Vagina (tissue), 2 donors: ENCODE measurements around the gene SLC39A3.

Source experiments
- POLR2A ChIP-seq, 2 donors: fragments of 450-650 bp; IDR thresholded peaks; one replicate each; pipeline ENCODE4 v1.6.1; 2017; ENCODE audit warnings: antibody characterized with exemption in 2 of 2, mild to moderate bottlenecking in 2 of 2, moderate library complexity in 2 of 2
- POLR2AphosphoS5 ChIP-seq, 2 donors: sonication (generic); formaldehyde crosslinking; IDR thresholded peaks; one replicate each; pipeline ENCODE4 v1.9.0; 2017; ENCODE audit warnings: antibody characterized with exemption in 2 of 2, mild to moderate bottlenecking in 2 of 2, low read depth in 1 of 2; ENCODE audit not compliant: insufficient read depth in 1 of 2
- TF ChIP-seq, protein P1 (sequence below), 3 experiments: fragments of 450-650 bp in 2 of 3; fragments of 200-600 bp in 1 of 3; sonication (generic) in 1 of 3; IDR thresholded peaks; one replicate each; pipeline ENCODE4 v1.5.1; 2017 to 2019; ENCODE audit warnings: antibody characterized with exemption in 3 of 3, mild to moderate bottlenecking in 2 of 3, moderate library complexity in 2 of 3

GRCh38 chr19:2699413-2700140 lies 40.2 kb downstream of the SLC39A3 start:
- TF ChIP-seq, protein P1, sequence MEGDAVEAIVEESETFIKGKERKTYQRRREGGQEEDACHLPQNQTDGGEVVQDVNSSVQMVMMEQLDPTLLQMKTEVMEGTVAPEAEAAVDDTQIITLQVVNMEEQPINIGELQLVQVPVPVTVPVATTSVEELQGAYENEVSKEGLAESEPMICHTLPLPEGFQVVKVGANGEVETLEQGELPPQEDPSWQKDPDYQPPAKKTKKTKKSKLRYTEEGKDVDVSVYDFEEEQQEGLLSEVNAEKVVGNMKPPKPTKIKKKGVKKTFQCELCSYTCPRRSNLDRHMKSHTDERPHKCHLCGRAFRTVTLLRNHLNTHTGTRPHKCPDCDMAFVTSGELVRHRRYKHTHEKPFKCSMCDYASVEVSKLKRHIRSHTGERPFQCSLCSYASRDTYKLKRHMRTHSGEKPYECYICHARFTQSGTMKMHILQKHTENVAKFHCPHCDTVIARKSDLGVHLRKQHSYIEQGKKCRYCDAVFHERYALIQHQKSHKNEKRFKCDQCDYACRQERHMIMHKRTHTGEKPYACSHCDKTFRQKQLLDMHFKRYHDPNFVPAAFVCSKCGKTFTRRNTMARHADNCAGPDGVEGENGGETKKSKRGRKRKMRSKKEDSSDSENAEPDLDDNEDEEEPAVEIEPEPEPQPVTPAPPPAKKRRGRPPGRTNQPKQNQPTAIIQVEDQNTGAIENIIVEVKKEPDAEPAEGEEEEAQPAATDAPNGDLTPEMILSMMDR (IDR thresholded peaks at IDR 0.05), result no peak
- TF ChIP-seq POLR2AphosphoS5 (IDR thresholded peaks at IDR 0.05; ENCODE audit: insufficient read depth in 1 of 2, low read depth in 1 of 2), result no peak
- TF ChIP-seq POLR2A (IDR thresholded peaks at IDR 0.05), result no peak
